ENCODE measurements around the gene CLCN7.

GRCh38 chr16:1403036-1403435 is 71.8 kb downstream of the CLCN7 start:
- no peak for TF ChIP-seq CTCF (IDR thresholded peaks at IDR 0.05; ENCODE audit: control extremely low read depth in 1 of 3, insufficient read depth in 1 of 3, low read depth in 1 of 3, low read length in 3 of 3)
- TF ChIP-seq TBP (IDR thresholded peaks at IDR 0.05; ENCODE audit: low read depth, low read length) = no peak
